GM12865 (cell line): ENCODE data around the gene TRNP1.

Experiments
- DNase-seq: peaks from one replicate; pipeline ENCODE4 v3.0.0; 2010; ENCODE audit warnings: low read depth
- H3K4me3 ChIP-seq: 2 replicates; pipeline ENCODE4 v1.5.1; 2011; ENCODE audit warnings: mild to moderate bottlenecking, low read depth, low read length, control low read depth
- TF ChIP-seq, protein P1 (sequence below): IDR thresholded peaks from 2 replicates; pipeline ENCODE4 v1.5.1; 2011; ENCODE audit warnings: low read length, control low read depth, low read depth, inconsistent platforms; ENCODE audit not compliant: insufficient read depth; ENCODE audit errors: missing control alignments

The TRNP1 gene

DNA sequence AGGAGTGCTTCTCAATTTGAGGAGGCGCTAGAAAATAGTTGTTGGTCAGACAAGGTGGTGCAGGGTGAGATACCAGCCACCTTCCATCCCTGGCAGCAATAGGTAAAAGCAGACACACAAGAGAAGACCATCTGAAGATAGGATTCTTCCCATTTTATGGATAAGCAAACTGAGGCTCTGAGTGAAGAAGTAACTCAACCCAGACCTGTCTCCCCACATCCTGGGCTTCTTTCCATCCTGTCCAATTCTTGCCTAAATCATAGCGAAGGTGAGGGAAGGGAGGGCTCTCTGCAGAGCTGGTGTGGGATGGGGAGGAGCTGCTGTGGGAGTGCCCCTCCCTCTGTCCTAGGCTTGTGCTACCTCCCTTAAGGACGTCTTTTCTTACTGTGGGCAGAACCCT, 21.9 kb upstream of the TRNP1 start:
- H3K4me3 ChIP-seq, result no peak overlapping the region
- DNase-seq, result no peak
- TF ChIP-seq, protein P1, sequence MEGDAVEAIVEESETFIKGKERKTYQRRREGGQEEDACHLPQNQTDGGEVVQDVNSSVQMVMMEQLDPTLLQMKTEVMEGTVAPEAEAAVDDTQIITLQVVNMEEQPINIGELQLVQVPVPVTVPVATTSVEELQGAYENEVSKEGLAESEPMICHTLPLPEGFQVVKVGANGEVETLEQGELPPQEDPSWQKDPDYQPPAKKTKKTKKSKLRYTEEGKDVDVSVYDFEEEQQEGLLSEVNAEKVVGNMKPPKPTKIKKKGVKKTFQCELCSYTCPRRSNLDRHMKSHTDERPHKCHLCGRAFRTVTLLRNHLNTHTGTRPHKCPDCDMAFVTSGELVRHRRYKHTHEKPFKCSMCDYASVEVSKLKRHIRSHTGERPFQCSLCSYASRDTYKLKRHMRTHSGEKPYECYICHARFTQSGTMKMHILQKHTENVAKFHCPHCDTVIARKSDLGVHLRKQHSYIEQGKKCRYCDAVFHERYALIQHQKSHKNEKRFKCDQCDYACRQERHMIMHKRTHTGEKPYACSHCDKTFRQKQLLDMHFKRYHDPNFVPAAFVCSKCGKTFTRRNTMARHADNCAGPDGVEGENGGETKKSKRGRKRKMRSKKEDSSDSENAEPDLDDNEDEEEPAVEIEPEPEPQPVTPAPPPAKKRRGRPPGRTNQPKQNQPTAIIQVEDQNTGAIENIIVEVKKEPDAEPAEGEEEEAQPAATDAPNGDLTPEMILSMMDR, result no peak

DNA sequence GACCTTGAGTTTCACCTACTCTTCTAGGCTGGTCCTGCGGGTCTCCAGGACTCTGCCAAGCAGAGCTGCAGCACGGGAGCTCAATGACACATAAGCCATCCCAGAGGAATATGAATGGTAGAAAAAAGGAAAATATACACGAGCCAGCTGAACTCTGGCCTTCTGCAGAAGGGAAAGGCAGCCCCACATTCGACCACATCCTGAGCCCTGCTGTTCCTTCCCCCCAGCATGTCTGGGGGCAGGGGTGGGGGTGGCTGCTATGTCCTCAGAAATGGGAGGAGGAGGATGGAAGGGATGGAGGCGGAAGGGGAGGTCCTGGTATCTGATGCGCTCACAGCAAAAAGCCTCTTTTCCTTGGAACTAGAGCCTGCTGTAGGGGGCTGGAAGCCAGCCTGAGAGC, 21.1 kb upstream of the TRNP1 start:
- no peak overlapping the region for H3K4me3 ChIP-seq
- no peak for DNase-seq
- TF ChIP-seq, protein P1, result no peak

DNA sequence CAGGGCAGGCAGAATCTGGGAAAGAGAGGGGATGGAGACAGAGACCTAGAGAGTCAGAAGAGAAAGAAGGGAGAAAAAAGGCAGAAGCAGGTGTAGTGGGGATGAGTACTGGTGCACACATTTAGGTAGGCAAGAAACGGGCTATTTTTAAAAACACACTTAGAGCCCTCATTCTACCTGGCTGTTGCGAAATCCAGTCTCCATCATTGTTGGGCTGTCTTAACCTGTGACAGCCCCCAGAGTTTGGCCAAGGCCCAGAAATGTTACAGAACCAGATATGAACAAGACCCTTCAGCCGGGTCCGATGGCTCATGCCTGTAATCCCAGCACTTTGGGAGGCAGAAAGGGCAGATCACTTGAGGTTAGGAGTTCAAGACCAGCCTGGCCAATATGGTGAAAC, 20.7 kb upstream of the TRNP1 start:
- DNase-seq, result no peak
- TF ChIP-seq, protein P1, result no peak
- no peak overlapping the region for H3K4me3 ChIP-seq

DNA sequence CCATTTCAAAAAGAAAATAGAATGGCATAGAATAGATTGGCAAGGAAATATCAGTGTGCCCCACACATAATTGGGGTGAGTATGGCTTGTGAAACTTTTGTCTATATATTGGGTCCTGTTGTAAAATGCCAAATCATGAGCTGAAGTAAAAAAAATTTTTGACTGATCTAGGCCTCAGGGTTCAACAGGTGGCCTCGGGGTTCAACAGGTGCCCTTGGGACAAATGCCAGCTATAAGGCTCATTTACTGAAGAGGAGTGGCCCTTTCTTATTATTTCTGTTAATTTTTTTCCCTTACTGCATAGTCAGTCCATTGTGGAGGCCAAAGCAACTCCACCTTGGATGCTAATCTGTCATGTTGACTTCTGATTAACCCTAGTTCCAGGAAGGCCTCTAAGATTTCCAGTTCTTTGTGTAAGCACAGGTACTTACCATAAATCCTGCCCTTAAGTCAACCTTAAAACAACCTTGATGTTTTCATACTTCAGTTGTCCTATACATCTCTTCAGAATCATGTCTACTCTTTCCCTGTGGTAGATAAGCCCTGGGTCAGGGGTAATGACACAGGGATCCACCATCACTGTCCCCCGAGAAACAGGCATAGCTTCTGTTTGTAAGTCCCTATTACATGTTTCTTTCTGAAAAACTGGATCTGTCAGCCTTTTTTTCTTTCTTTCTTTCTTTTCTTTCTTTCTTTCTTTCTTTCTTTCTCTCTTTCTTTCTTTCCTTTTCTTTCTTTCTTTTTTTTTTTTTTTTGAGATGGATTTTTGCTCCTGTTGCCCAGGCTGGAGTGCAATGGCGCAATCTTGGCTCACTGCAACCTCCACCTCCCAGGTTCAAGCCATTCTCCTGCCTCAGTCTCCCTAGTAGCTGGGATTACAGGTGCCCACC, 16.6 kb upstream of the TRNP1 start:
- TF ChIP-seq, protein P1, result no peak
- H3K4me3 ChIP-seq, result no peak overlapping the region
- no peak for DNase-seq

DNA sequence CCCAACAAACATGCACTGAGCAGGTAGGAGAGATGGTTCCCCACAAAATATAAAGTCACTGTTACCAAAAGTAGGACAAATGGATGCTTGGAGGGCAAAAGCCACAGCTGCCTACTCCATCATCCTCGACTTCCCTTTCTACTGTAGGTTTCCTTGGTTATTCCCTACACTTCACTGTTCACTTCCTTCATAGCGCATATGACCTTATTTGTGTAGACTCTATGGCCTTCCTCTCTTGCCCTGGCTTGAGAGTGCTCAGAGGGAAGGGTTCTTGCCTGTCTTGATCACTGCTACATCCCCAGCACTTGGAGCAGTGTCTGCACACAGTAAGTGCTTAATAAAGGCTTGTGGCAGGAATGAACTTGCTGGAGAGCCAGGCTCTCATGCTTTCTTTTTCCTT, 14.6 kb upstream of the TRNP1 start:
- TF ChIP-seq, protein P1, result no peak
- H3K4me3 ChIP-seq, result no peak overlapping the region
- no peak for DNase-seq

DNA sequence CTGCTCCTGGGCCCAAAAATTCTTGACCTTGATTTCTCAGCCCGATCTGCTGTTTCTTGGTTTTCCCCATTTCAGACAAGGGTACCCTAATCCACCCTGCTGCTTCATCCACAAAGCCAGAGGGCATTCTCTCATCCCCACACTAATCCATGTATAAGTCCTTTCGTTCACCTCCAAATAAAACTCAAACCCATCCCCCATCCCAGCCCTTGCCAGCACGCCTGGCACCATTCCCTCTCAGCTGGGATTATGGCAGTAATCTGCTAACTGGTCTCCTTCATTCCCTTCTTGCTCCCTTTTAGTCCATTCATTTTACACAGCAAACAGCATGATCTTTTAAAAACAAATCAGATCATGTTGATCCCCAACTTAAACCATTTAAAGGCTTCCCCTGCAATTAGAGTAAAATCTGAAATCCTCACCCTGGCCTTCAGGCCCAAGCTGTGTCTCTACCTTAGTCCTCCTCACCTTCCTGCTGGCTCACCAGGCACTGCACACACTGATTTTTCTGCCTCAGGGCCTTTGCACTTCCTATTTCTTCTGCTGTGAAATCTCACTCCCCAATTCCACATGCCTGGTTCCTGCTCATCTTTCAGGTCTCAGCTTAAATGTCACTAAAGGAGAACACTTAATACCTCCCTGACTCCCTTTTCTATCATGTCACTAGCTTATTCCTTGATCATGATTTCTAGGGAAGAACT, 12.2 kb upstream of the TRNP1 start:
- TF ChIP-seq, protein P1, result no peak
- H3K4me3 ChIP-seq, result no peak overlapping the region
- DNase-seq, result no peak

DNA sequence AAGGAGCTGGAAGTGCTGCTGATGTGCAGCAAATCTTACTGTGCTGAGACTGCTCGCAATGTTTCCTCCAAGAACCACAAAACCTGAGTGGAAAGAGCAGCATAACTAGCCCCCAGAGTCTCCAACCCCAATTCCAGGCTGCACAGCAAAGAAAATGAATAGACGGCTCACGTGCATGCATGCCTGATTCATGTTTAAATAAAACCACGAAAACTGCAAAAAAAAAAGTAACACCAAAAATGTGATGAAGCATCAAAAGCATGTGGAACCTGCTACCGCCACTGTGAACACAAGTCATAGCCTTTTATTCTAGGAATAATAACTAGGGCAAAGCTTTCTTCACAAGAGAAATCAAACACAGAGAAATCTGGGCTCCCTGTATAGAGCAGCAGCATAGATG, 9.6 kb upstream of the TRNP1 start:
- no peak for DNase-seq
- no peak overlapping the region for H3K4me3 ChIP-seq
- TF ChIP-seq, protein P1, result no peak
